GM12878 (cell line): ENCODE data around the gene ELOA. TPM values are rescaled to one million over a fixed set of nuclear protein-coding genes. Genes with fewer than 3 reads are reported as not detected.

Experiments
- ATAC-seq: fragments of 200-7000 bp; cut with Tn5 transposase; 3 replicates; pipeline ENCODE4 v1.9.1; 2020; ENCODE audit warnings: mild to moderate bottlenecking, moderate library complexity
- BruUV-seq: library from RNA; stranded (reverse); fragments of 400-500 nt; replicated peaks from 2 replicates; lab custom pipeline; 2021; lab: Mats Ljungman, UMichigan
- CTCF ChIA-PET: fragments of 300-600 bp; sonication (Branson Sonifier 250); formaldehyde crosslinking; extraction: SDS; loops from one replicate; lab custom pipeline; 2021; ENCODE audit warnings: inconsistent platforms; lab: Yijun Ruan, JAX
- POLR2A ChIA-PET: fragments of 350-600 bp; formaldehyde crosslinking; extraction: SDS; loops from one replicate; lab custom pipeline; 2021; ENCODE audit warnings: inconsistent platforms; lab: Charles Lee
- RAD21 ChIA-PET: fragments of 300-600 bp; sonication (Branson Sonifier 250); formaldehyde crosslinking; loops from one replicate; lab custom pipeline; 2023; ENCODE audit warnings: antibody characterized with exemption; ENCODE audit not compliant: unreplicated experiment; lab: Charles Lee
- SMC1A ChIA-PET: fragments of 300-600 bp; sonication (Branson Sonifier 250); formaldehyde crosslinking; loops from one replicate; lab custom pipeline; 2023; ENCODE audit not compliant: unreplicated experiment, uncharacterized antibody; lab: Charles Lee
- DNase-seq: peaks from one replicate; pipeline ENCODE4 v3.0.0-alpha.2; 2011; ENCODE audit warnings: low read depth, low spot score
- FAIRE-seq: peaks from 3 replicates; lab custom pipeline; 2011; peaks lifted over from hg19 to GRCh38; lab: Jason Lieb, UNC
- H2AFZ ChIP-seq: 2 replicates; pipeline ENCODE4 v1.6.0; 2011; ENCODE audit warnings: low read depth, low read length, control low read depth; ENCODE audit not compliant: control insufficient read depth
- H3K27ac ChIP-seq: 2 replicates; pipeline ENCODE4 v1.5.1; 2011; ENCODE audit warnings: control low read depth; ENCODE audit not compliant: control insufficient read depth, insufficient read depth
- H3K27me3 ChIP-seq, 2 experiments: replicated peaks in 1 of 2; 2 replicates each; pipeline versions ENCODE4 v1.6.0 to v1.6.1; 2011; ENCODE audit warnings: low read length in 1 of 2; ENCODE audit not compliant: control insufficient read depth in 2 of 2, insufficient read depth in 2 of 2
- H3K36me3 ChIP-seq, 2 experiments: 2 replicates each; pipeline ENCODE4 v1.5.1; 2011; ENCODE audit warnings: low read length in 1 of 2; ENCODE audit not compliant: control insufficient read depth in 2 of 2, insufficient read depth in 2 of 2
- H3K4me1 ChIP-seq: 2 replicates; pipeline ENCODE4 v1.6.1; 2011; ENCODE audit warnings: mild to moderate bottlenecking, low read length, moderate library complexity, mixed read lengths; ENCODE audit not compliant: control insufficient read depth, insufficient read depth
- H3K4me2 ChIP-seq: 2 replicates; pipeline ENCODE4 v1.6.0; 2011; ENCODE audit warnings: control low read depth; ENCODE audit not compliant: control insufficient read depth, insufficient read depth
- H3K4me3 ChIP-seq: fragments of 200-600 bp; sonication (generic); 2 replicates; pipeline ENCODE4 v1.5.1; 2016
- H3K79me2 ChIP-seq: 2 replicates; pipeline ENCODE4 v1.6.0; 2011; ENCODE audit warnings: low read length; ENCODE audit not compliant: control insufficient read depth, insufficient read depth
- H3K9ac ChIP-seq: 2 replicates; pipeline ENCODE4 v1.8.0; 2011; ENCODE audit warnings: low read length, control low read depth, mixed read lengths; ENCODE audit not compliant: control insufficient read depth, insufficient read depth
- H3K9me3 ChIP-seq: replicated peaks from 3 replicates; pipeline ENCODE4 v1.5.1; 2011; ENCODE audit warnings: mild to moderate bottlenecking, low read length; ENCODE audit not compliant: control insufficient read depth, insufficient read depth
- H4K20me1 ChIP-seq: 2 replicates; pipeline ENCODE4 v1.6.0; 2011; ENCODE audit not compliant: control insufficient read depth, insufficient read depth
- CREB1 ChIP-seq: IDR thresholded peaks from 2 replicates; pipeline ENCODE4 v1.6.1; 2012; ENCODE audit warnings: low read depth, mild to moderate bottlenecking, inconsistent platforms
- E4F1 ChIP-seq: fragments of 450-650 bp; IDR thresholded peaks from 2 replicates; pipeline ENCODE4 v1.6.1; 2018; ENCODE audit warnings: borderline replicate concordance, mild to moderate bottlenecking; ENCODE audit not compliant: partially characterized antibody
- PKNOX1 ChIP-seq: fragments of 450-650 bp; IDR thresholded peaks from 2 replicates; pipeline ENCODE4 v1.6.1; 2016; ENCODE audit warnings: mild to moderate bottlenecking
- SIN3A ChIP-seq: IDR thresholded peaks from 2 replicates; pipeline ENCODE4 v1.6.1; 2012; ENCODE audit warnings: low read depth, low read length, improper control_type of control experiment
- ZBTB11 ChIP-seq: fragments of 450-650 bp; formaldehyde crosslinking; IDR thresholded peaks from 2 replicates; pipeline ENCODE4 v1.5.0; 2022; ENCODE audit warnings: mild to moderate bottlenecking, missing genetic modification characterization
- ZNF592 ChIP-seq: fragments of 450-650 bp; IDR thresholded peaks from 2 replicates; pipeline ENCODE4 v1.6.1; 2017; ENCODE audit warnings: mild to moderate bottlenecking, moderate library complexity
- WGBS: methylation state at CpG from one replicate; pipeline ENCODE4 v1.1.6; 2016; ENCODE audit warnings: low lambda C conversion rate; ENCODE audit not compliant: insufficient replicate concordance, insufficient coverage; ENCODE audit errors: missing lambda C conversion rate; 5-methylcytosine and 5-hydroxymethylcytosine counted together
- in situ Hi-C: fragments of 300-500 bp; cut with MboI; formaldehyde crosslinking; loops from 9 replicates; pipeline ENCODE4 v1.14.3; 2018; ENCODE audit warnings: mixed read lengths
- intact Hi-C: fragments of 100-400 bp; cut with micrococcal nuclease; formaldehyde crosslinking; loops from one replicate; pipeline ENCODE4 v1.14.2; 2022; ENCODE audit not compliant: unreplicated experiment
- polyA plus RNA-seq, 11 experiments: library from polyadenylated mRNA; depleted of rRNA in 4 of 11; unstranded in 6 of 11; stranded (reverse) in 5 of 11; fragments of >200 nt; fragmentation: Nextera tagmentation in 4 of 11; fragmentation: Illumina TruSeq in 1 of 11; extraction: Ambion mirVana in 4 of 11; extraction: Trizol in 1 of 11; gene quantifications; 1 replicate in 1 of 11; 2 replicates in 10 of 11; pipeline versions ENCODE4 v1.2.1 to v1.2.3, GENCODE V29; 2011 to 2016; ENCODE audit warnings: inconsistent platforms in 2 of 11, missing spikeins in 2 of 11, low read depth in 1 of 11
- total RNA-seq, 4 experiments: library from RNA; depleted of rRNA in 3 of 4; stranded (reverse); fragments of >200 nt in 3 of 4; fragmentation: Illumina TruSeq in 1 of 4; extraction: Trizol in 1 of 4; gene quantifications; 2 replicates each; pipeline versions ENCODE4 v1.2.1 to v1.2.3, GENCODE V29; 2013 to 2021

Gene ELOA
- total and polyA plus RNA-seq, 10 of the 15 experiments (the other 5 are each of a cell fraction or from before 2014, with no cell fraction given) = 20.1 to 63.6 (median 39.8) TPM

- TF ChIP-seq CREB1 = 0 out of 2 replicates have a peak, but pooled peaks have one; percentile 16
- TF ChIP-seq, all 136 proteins: peak for 14
Observed at GRCh38 chr1:23719162-23719820, 24.0 kb upstream of the ELOA start (continued).

- Histone ChIP-seq H3K27me3 (no peaks in the 10 kb centered on the region), H3K9me3 (no peaks in the 10 kb centered on the region), H4K20me1 (no peaks in the 10 kb centered on the region), H3K4me1 (peaks cover 50% of the 10 kb centered on the region), H3K4me2 (peak overlapping the region; percentile 91), H3K4me3 (peak overlapping the region; percentile 38; the same call in 1 of the 2 replicates), H3K9ac (peak overlapping the region; percentile 71), H2AFZ (peak overlapping the region; percentile 49; the same call in 1 of the 2 replicates), H3K36me3 (no peaks in the 10 kb centered on the region; a peak in 1 of 4 replicates), H3K79me2 (peaks cover 14% of the 10 kb centered on the region), H3K27ac (peak overlapping the region; percentile 99)
- WGBS = under 1% methylated on average over 10 of the region's 10 CpGs
- ChIA-PET SMC1A (interaction anchor here (0.7 to 5.8 kb wide), 12 partner anchors 8 to 193 kb away, joined by 3 to 46 read pairs (median 4); partner anchors contain the start of genes CNR2, ELOA and RPL11), POLR2A (interaction anchor here (0.6 to 5.6 kb wide), 10 partner anchors 9 to 193 kb away, joined by 3 to 29 read pairs (median 5); partner anchors contain the start of genes CNR2 and ELOA), RAD21 (interaction anchor here (0.6 to 5.4 kb wide), 3 partner anchors 9 to 28 kb away, joined by 3 to 51 read pairs (median 13); partner anchors contain the start of genes ELOA and RPL11), CTCF (interaction anchor here (0.5 to 4.1 kb wide), 5 partner anchors 10 to 190 kb away, joined by 3 to 27 read pairs (median 5); partner anchors contain the start of genes ELOA and RPL11)
- TSS peak; percentile 95 for BruUV-seq
- DNase-seq (peak; percentile 92), FAIRE-seq (peak; percentile 92), ATAC-seq (peak; percentile 79)
- intact Hi-C loops = loop anchor here (1.0 to 10.0 kb wide), 4 partner anchors 8 to 1676 kb away; no protein-coding TSS in a partner anchor
- in situ Hi-C loops = no loop called here
- no peak for TF ChIP-seq ZNF592
- TF ChIP-seq ZBTB11 (CRISPR knock-in tag) = no peak
- TF ChIP-seq E4F1 = no peak
- TF ChIP-seq SIN3A = 0 out of 2 replicates have a peak, but pooled peaks have one; percentile 45
- no peak for TF ChIP-seq PKNOX1
Observed at GRCh38 chr1:23720256-23720995, 22.8 kb upstream of the ELOA start.
